IMR-90 (cell line): ENCODE measurements around the gene UST. TPM values are rescaled to one million over a fixed set of nuclear protein-coding genes. Genes with fewer than 3 reads are reported as not detected.
"Not testable (repeated sequence)": the region's sequence is repeated elsewhere in the genome, so short reads cannot be mapped to it uniquely, and the experiment has no call there.

Experiments
- ATAC-seq: fragments of 200-7000 bp; cut with Tn5 transposase; 2 replicates; pipeline ENCODE4 v1.9.1; 2020; ENCODE audit warnings: low read depth, mild to moderate bottlenecking, moderate library complexity
- BruUV-seq: library from RNA; stranded (reverse); fragments of 400-500 nt; replicated peaks from 2 replicates; lab custom pipeline; 2021; lab: Mats Ljungman, UMichigan
- CTCF ChIA-PET: fragments of 300-600 bp; formaldehyde crosslinking; extraction: SDS; loops from one replicate; lab custom pipeline; 2021; ENCODE audit warnings: antibody characterized with exemption; lab: Yijun Ruan, JAX
- POLR2A ChIA-PET: fragments of 300-600 bp; sonication (Branson Sonifier 250); formaldehyde crosslinking; loops from one replicate; lab custom pipeline; 2022; ENCODE audit warnings: antibody characterized with exemption; ENCODE audit not compliant: unreplicated experiment; lab: Charles Lee
- DNase-seq: peaks from one replicate; pipeline ENCODE4 v3.0.0; 2013
- H2AFZ ChIP-seq: replicated peaks from 2 replicates; pipeline ENCODE3; 2013; ENCODE audit warnings: low read length, mild to moderate bottlenecking; ENCODE audit not compliant: poor library complexity
- H2AK5ac ChIP-seq: 2 replicates; pipeline ENCODE4 v1.6.1; 2013; ENCODE audit warnings: low read depth, low read length, inconsistent platforms
- H2AK9ac ChIP-seq: replicated peaks from 2 replicates; pipeline ENCODE3; 2013; ENCODE audit warnings: mild to moderate bottlenecking, low read depth, low read length, moderate library complexity; ENCODE audit not compliant: poor library complexity
- H2BK120ac ChIP-seq: 2 replicates; pipeline ENCODE4 v1.6.1; 2013; ENCODE audit warnings: low read depth, low read length, inconsistent platforms
- H2BK15ac ChIP-seq: 3 replicates; pipeline ENCODE4 v1.6.1; 2013; ENCODE audit warnings: low read depth, low read length, inconsistent platforms
- H2BK20ac ChIP-seq: 2 replicates; pipeline ENCODE4 v1.6.1; 2013; ENCODE audit warnings: low read depth, mild to moderate bottlenecking, inconsistent platforms, low read length, moderate library complexity
- H2BK5ac ChIP-seq: 2 replicates; pipeline ENCODE4 v1.6.1; 2013; ENCODE audit warnings: mild to moderate bottlenecking, low read depth, low read length, inconsistent platforms; ENCODE audit not compliant: poor library complexity, severe bottlenecking
- H3K14ac ChIP-seq: replicated peaks from 2 replicates; pipeline ENCODE4 v1.6.1; 2013; ENCODE audit warnings: low read depth, low read length, inconsistent platforms
- H3K18ac ChIP-seq: 2 replicates; pipeline ENCODE4 v1.6.1; 2013; ENCODE audit warnings: low read depth, low read length, control low read depth
- H3K23ac ChIP-seq: 2 replicates; pipeline ENCODE4 v1.6.1; 2013; ENCODE audit warnings: low read depth, low read length, inconsistent platforms
- H3K27ac ChIP-seq: 2 replicates; pipeline ENCODE4 v1.5.1; 2013; ENCODE audit warnings: mild to moderate bottlenecking, control low read depth, low read length; ENCODE audit not compliant: insufficient read depth
- H3K27me3 ChIP-seq: 2 replicates; pipeline ENCODE4 v1.6.1; 2013; ENCODE audit warnings: low read length; ENCODE audit not compliant: control insufficient read depth, insufficient read depth
- H3K36me3 ChIP-seq: 2 replicates; pipeline ENCODE4 v1.6.1; 2013; ENCODE audit warnings: low read length, mixed read lengths; ENCODE audit not compliant: control insufficient read depth, insufficient read depth
- H3K4ac ChIP-seq: 2 replicates; pipeline ENCODE4 v1.6.1; 2013; ENCODE audit warnings: low read depth, low read length, inconsistent platforms
- H3K4me1 ChIP-seq: 2 replicates; pipeline ENCODE4 v1.6.1; 2013; ENCODE audit warnings: low read length, mixed read lengths; ENCODE audit not compliant: control insufficient read depth, insufficient read depth
- H3K4me2 ChIP-seq: 2 replicates; pipeline ENCODE4 v1.6.1; 2013; ENCODE audit warnings: low read depth, mild to moderate bottlenecking, control low read depth, low read length, moderate library complexity
- H3K4me3 ChIP-seq: 2 replicates; pipeline ENCODE4 v1.5.1; 2013; ENCODE audit warnings: low read depth, mild to moderate bottlenecking, control low read depth, low read length, moderate library complexity; ENCODE audit not compliant: insufficient read depth
- H3K56ac ChIP-seq: 2 replicates; pipeline ENCODE4 v1.6.1; 2013; ENCODE audit warnings: low read length, inconsistent platforms; ENCODE audit not compliant: insufficient read depth; ENCODE audit errors: extremely low read depth
- H3K79me1 ChIP-seq, 2 experiments: 2 replicates each; pipeline ENCODE4 v1.6.1; 2013; ENCODE audit warnings: low read length in 2 of 2, inconsistent platforms in 1 of 2, low read depth in 1 of 2
- H3K9ac ChIP-seq: 2 replicates; pipeline ENCODE4 v1.6.1; 2013; ENCODE audit warnings: low read depth, low read length, control low read depth
- H3K9me1 ChIP-seq: 2 replicates; pipeline ENCODE4 v1.6.1; 2013; ENCODE audit warnings: low read length, inconsistent platforms; ENCODE audit not compliant: insufficient read depth
- H3K9me3 ChIP-seq: 2 replicates; pipeline ENCODE4 v1.6.1; 2013; ENCODE audit warnings: low read length; ENCODE audit not compliant: control insufficient read depth, insufficient read depth
- H4K20me1 ChIP-seq: 2 replicates; pipeline ENCODE4 v1.6.1; 2013; ENCODE audit warnings: low read length, inconsistent platforms; ENCODE audit not compliant: insufficient read depth
- H4K5ac ChIP-seq: 2 replicates; pipeline ENCODE4 v1.6.1; 2013; ENCODE audit warnings: mild to moderate bottlenecking, low read depth, low read length, control low read depth
- H4K8ac ChIP-seq, 2 experiments: 2 replicates each; pipeline ENCODE4 v1.6.1; 2013; ENCODE audit warnings: low read depth in 2 of 2, low read length in 2 of 2, control low read depth in 1 of 2, inconsistent platforms in 1 of 2
- H4K91ac ChIP-seq: 2 replicates; pipeline ENCODE4 v1.6.1; 2013; ENCODE audit warnings: low read depth, low read length, inconsistent platforms; ENCODE audit not compliant: insufficient read depth
- WGBS, 2 experiments: methylation state at CpG; one replicate each; pipeline versions ENCODE4 v1.1.5 to v1.1.7; 2013; ENCODE audit warnings: missing lambda C conversion rate in 2 of 2; ENCODE audit not compliant: insufficient read length in 1 of 2; ENCODE audit errors: extremely low coverage in 2 of 2; 5-methylcytosine and 5-hydroxymethylcytosine counted together
- dilution Hi-C: fragments of 300-500 bp; cut with HindIII; formaldehyde crosslinking; loops from one replicate; pipeline ENCODE4 v1.14.3; 2018; ENCODE audit warnings: low sequenced_read_pairs; ENCODE audit not compliant: unreplicated experiment
- in situ Hi-C: fragments of 300-500 bp; cut with MboI; formaldehyde crosslinking; loops from 3 replicates; pipeline ENCODE4 v1.14.3; 2019; ENCODE audit warnings: low sequenced_read_pairs, inconsistent platforms, mixed read lengths
- intact Hi-C: fragments of 100-400 bp; cut with micrococcal nuclease; formaldehyde crosslinking; loops from 2 replicates; pipeline ENCODE4 v1.10.0; 2022
- polyA plus RNA-seq, 3 experiments: library from polyadenylated mRNA; depleted of rRNA; stranded (reverse); fragments of >200 nt; gene quantifications; 2 replicates each; pipeline ENCODE4 v1.2.3, GENCODE V29; 2012; ENCODE audit warnings: low replicate concordance in 1 of 3
- total RNA-seq: library from RNA; depleted of rRNA; stranded (reverse); fragments of >200 nt; gene quantifications from 2 replicates; pipeline ENCODE4 v1.2.3, GENCODE V29; 2012

Gene UST
- total and polyA plus RNA-seq, 2 of the 4 experiments (the other 2 are of a cell fraction): 7.7 to 13.8 TPM

- H2BK5ac ChIP-seq, H3K4me1 ChIP-seq, H3K27me3 ChIP-seq, H2AFZ ChIP-seq, H4K8ac ChIP-seq, ATAC-seq, H4K5ac ChIP-seq, H2AK5ac ChIP-seq, H3K4me2 ChIP-seq, H2BK20ac ChIP-seq, H3K4ac ChIP-seq, BruUV-seq, H3K56ac ChIP-seq, H2BK15ac ChIP-seq, POLR2A ChIA-PET, H3K14ac ChIP-seq, H3K9ac ChIP-seq, H3K27ac ChIP-seq, H4K91ac ChIP-seq, H3K4me3 ChIP-seq, intact Hi-C loops, H2BK120ac ChIP-seq, H3K36me3 ChIP-seq, H3K9me3 ChIP-seq, dilution Hi-C loops, H3K18ac ChIP-seq, H3K23ac ChIP-seq, DNase-seq, in situ Hi-C loops, H2AK9ac ChIP-seq: not testable (repeated sequence)
- Histone ChIP-seq H3K79me1 (peaks cover 24 to 34% of the 10 kb centered on the region in 2 experiments), H4K20me1 (peaks cover 15% of the 10 kb centered on the region; the same call in 1 of the 2 replicates), H3K9me1 (peaks cover 13% of the 10 kb centered on the region)
- CTCF ChIA-PET: interaction anchor here (0.6 to 1.3 kb wide), 4 partner anchors 16 to 226 kb away, joined by 3 to 5 read pairs (median 4); no protein-coding TSS in a partner anchor
- WGBS, 2 experiments: no CpG with 5 or more reads among the region's 1 CpG
Observed at GRCh38 chr6:148755379-148755778, 8.5 kb downstream of the UST start.
